ENCODE results near the gene PRKCH. TPM values are rescaled to one million over a fixed set of nuclear protein-coding genes. Genes with fewer than 3 reads are reported as not detected.
A peak's percentile ranks its signal among the peaks of the same experiment; 100 is the strongest.

The PRKCH gene
- total and polyA plus RNA-seq, 10 of the 15 experiments (the other 5 are each of a cell fraction or from before 2014, with no cell fraction given) = 10.7 to 140 (median 33.2) TPM

DNA sequence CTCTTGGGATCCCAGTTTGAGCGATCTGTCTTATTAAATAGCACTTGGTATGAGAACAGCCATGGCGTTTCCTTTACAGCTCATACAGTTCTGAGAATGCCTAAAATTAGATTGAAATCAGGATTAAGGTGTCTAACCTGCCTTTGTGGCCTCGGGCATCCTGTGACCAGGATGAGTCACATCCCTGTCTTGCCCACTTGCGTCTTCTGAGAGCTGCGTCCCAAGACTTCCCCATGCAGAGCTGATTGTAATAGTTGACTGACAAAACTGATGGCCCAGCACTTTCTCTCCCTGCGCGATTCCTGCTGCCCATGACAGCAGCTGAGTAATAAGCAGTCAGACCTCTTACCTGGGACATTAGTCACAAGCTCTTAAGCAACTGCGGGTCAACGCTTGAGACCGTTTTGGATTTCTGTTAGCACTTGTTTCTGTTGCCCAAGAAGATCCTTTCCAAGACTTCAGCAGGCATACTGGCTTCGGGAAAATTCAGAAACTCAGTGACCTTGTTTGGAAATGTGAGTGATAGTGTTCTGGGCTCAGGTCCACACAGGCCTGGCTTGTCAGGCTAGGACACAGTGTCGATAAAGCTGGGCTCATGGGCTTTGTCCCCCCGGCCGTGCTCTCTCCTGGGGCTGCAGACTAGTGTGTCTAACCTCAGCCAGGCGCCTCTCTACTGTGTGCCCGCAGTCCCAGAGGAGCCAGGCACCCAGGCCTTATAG lies 204.1 kb downstream of the PRKCH start (continued):
- TF ChIP-seq MEF2A (IDR thresholded peaks at IDR 0.05; ENCODE audit: insufficient read depth, low read depth, low read length) (peak; percentile 87), BRCA1 (IDR thresholded peaks at IDR 0.05; ENCODE audit: low read depth, low read length) (no peak), RAD51 (IDR thresholded peaks at IDR 0.05) (no peak), WRNIP1 (IDR thresholded peaks at IDR 0.05; ENCODE audit: borderline replicate concordance, low read depth, low read length) (no peak), EP300 (IDR thresholded peaks at IDR 0.05; ENCODE audit: borderline replicate concordance in 1 of 2, control insufficient read depth in 1 of 2, low read depth in 2 of 2, low read length in 2 of 2) (peak; percentile 35 to 56; a peak in 2 of 4 replicates), ZBED1 (IDR thresholded peaks at IDR 0.05; ENCODE audit: borderline replicate concordance) (peak; percentile 43; the same call in 1 of the 2 replicates), SRF (IDR thresholded peaks at IDR 0.05; ENCODE audit: low read depth in 2 of 2, low read length in 2 of 2) (no peak), SUPT20H (IDR thresholded peaks at IDR 0.05; ENCODE audit: borderline replicate concordance, control insufficient read depth, low read depth, low read length) (no peak), ZSCAN29 (IDR thresholded peaks at IDR 0.05) (no peak), EED (IDR thresholded peaks at IDR 0.05; ENCODE audit: low read depth) (peak; percentile 93), SREBF2 (IDR thresholded peaks at IDR 0.05; ENCODE audit: low read length) (no peak), ZNF207 (IDR thresholded peaks at IDR 0.05; ENCODE audit: borderline replicate concordance) (no peak), TARDBP (IDR thresholded peaks at IDR 0.05; ENCODE audit: borderline replicate concordance) (no peak), TAF1 (IDR thresholded peaks at IDR 0.05; ENCODE audit: borderline replicate concordance, low read depth, low read length) (no peak), EZH2 (IDR thresholded peaks at IDR 0.05; ENCODE audit: borderline replicate concordance, control insufficient read depth, low read depth, low read length) (no peak), RELA (IDR thresholded peaks at IDR 0.05; ENCODE audit: borderline replicate concordance, partially characterized antibody) (no peak), JUND (IDR thresholded peaks at IDR 0.05; ENCODE audit: low read depth, low read length) (no peak), NFYA (IDR thresholded peaks at IDR 0.05; ENCODE audit: borderline replicate concordance, low read depth, low read length) (no peak), IRF4 (IDR thresholded peaks at IDR 0.05; ENCODE audit: low read depth, low read length) (peak; percentile 66; the same call in 1 of the 2 replicates)
- TF ChIP-seq, protein P1, sequence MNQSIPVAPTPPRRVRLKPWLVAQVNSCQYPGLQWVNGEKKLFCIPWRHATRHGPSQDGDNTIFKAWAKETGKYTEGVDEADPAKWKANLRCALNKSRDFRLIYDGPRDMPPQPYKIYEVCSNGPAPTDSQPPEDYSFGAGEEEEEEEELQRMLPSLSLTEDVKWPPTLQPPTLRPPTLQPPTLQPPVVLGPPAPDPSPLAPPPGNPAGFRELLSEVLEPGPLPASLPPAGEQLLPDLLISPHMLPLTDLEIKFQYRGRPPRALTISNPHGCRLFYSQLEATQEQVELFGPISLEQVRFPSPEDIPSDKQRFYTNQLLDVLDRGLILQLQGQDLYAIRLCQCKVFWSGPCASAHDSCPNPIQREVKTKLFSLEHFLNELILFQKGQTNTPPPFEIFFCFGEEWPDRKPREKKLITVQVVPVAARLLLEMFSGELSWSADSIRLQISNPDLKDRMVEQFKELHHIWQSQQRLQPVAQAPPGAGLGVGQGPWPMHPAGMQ (IDR thresholded peaks at IDR 0.05; ENCODE audit: borderline replicate concordance) = no peak
- TF ChIP-seq, protein P2, sequence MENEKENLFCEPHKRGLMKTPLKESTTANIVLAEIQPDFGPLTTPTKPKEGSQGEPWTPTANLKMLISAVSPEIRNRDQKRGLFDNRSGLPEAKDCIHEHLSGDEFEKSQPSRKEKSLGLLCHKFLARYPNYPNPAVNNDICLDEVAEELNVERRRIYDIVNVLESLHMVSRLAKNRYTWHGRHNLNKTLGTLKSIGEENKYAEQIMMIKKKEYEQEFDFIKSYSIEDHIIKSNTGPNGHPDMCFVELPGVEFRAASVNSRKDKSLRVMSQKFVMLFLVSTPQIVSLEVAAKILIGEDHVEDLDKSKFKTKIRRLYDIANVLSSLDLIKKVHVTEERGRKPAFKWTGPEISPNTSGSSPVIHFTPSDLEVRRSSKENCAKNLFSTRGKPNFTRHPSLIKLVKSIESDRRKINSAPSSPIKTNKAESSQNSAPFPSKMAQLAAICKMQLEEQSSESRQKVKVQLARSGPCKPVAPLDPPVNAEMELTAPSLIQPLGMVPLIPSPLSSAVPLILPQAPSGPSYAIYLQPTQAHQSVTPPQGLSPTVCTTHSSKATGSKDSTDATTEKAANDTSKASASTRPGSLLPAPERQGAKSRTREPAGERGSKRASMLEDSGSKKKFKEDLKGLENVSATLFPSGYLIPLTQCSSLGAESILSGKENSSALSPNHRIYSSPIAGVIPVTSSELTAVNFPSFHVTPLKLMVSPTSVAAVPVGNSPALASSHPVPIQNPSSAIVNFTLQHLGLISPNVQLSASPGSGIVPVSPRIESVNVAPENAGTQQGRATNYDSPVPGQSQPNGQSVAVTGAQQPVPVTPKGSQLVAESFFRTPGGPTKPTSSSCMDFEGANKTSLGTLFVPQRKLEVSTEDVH (IDR thresholded peaks at IDR 0.05; ENCODE audit: low read depth, partially characterized antibody) = no peak
- TF ChIP-seq, protein P3, sequence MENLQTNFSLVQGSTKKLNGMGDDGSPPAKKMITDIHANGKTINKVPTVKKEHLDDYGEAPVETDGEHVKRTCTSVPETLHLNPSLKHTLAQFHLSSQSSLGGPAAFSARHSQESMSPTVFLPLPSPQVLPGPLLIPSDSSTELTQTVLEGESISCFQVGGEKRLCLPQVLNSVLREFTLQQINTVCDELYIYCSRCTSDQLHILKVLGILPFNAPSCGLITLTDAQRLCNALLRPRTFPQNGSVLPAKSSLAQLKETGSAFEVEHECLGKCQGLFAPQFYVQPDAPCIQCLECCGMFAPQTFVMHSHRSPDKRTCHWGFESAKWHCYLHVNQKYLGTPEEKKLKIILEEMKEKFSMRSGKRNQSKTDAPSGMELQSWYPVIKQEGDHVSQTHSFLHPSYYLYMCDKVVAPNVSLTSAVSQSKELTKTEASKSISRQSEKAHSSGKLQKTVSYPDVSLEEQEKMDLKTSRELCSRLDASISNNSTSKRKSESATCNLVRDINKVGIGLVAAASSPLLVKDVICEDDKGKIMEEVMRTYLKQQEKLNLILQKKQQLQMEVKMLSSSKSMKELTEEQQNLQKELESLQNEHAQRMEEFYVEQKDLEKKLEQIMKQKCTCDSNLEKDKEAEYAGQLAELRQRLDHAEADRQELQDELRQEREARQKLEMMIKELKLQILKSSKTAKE (IDR thresholded peaks at IDR 0.05; ENCODE audit: low read depth, poor library complexity, severe bottlenecking) = peak; percentile 66
- TF ChIP-seq, protein P4, sequence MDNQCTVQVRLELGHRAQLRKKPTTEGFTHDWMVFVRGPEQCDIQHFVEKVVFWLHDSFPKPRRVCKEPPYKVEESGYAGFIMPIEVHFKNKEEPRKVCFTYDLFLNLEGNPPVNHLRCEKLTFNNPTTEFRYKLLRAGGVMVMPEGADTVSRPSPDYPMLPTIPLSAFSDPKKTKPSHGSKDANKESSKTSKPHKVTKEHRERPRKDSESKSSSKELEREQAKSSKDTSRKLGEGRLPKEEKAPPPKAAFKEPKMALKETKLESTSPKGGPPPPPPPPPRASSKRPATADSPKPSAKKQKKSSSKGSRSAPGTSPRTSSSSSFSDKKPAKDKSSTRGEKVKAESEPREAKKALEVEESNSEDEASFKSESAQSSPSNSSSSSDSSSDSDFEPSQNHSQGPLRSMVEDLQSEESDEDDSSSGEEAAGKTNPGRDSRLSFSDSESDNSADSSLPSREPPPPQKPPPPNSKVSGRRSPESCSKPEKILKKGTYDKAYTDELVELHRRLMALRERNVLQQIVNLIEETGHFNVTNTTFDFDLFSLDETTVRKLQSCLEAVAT (IDR thresholded peaks at IDR 0.05) = no peak

Measured in GM12878 (cell line).